Measurements from ENCODE around the gene VAV2. TPM values are rescaled to one million over a fixed set of nuclear protein-coding genes. Genes with fewer than 3 reads are reported as not detected.

The VAV2 gene
- total RNA-seq, 1 experiment from 2014 or later, result 3.5 TPM

- H3K4me1 ChIP-seq (ENCODE audit: low read length), result peaks cover 8% of the 10 kb centered on the region
- H4K20me1 ChIP-seq (ENCODE audit: insufficient read depth, low read depth, low read length), result peaks cover 84% of the 10 kb centered on the region; the same call in 1 of the 2 replicates
- H3K27me3 ChIP-seq (ENCODE audit: low read length), result no peaks in the 10 kb centered on the region
- no peak overlapping the region for H3K4me3 ChIP-seq (ENCODE audit: low read length)
- H3K9ac ChIP-seq (ENCODE audit: low read length), result no peak overlapping the region
- H3K9me3 ChIP-seq (ENCODE audit: low read length), result no peaks in the 10 kb centered on the region
- no peak overlapping the region for H3K4me2 ChIP-seq (ENCODE audit: low read depth, low read length, poor library complexity, severe bottlenecking)
- no peak overlapping the region for H2AFZ ChIP-seq (ENCODE audit: low read length)
- no peaks in the 10 kb centered on the region for H3K79me2 ChIP-seq (ENCODE audit: low read length)
- no peak for DNase-seq
- H3K36me3 ChIP-seq (ENCODE audit: insufficient read depth, low read length), result no peaks in the 10 kb centered on the region
- no peaks in the 10 kb centered on the region for H3K9me2 ChIP-seq (replicated peaks; ENCODE audit: insufficient read depth, low read length)
- no peak overlapping the region for H3K27ac ChIP-seq (ENCODE audit: low read length)
Observed at GRCh38 chr9:133973111-133973790, 18.9 kb downstream of the VAV2 start.

- Histone ChIP-seq H3K9me2 (replicated peaks; ENCODE audit: insufficient read depth, low read length) (no peaks in the 10 kb centered on the region), H4K20me1 (ENCODE audit: insufficient read depth, low read depth, low read length) (peaks cover 74% of the 10 kb centered on the region; the same call in 1 of the 2 replicates), H3K4me1 (ENCODE audit: low read length) (peaks cover 12% of the 10 kb centered on the region), H3K36me3 (ENCODE audit: insufficient read depth, low read length) (no peaks in the 10 kb centered on the region), H3K4me3 (ENCODE audit: low read length) (no peak overlapping the region), H2AFZ (ENCODE audit: low read length) (no peak overlapping the region), H3K27me3 (ENCODE audit: low read length) (no peaks in the 10 kb centered on the region), H3K9ac (ENCODE audit: low read length) (no peak overlapping the region), H3K4me2 (ENCODE audit: low read depth, low read length, poor library complexity, severe bottlenecking) (no peak overlapping the region), H3K9me3 (ENCODE audit: low read length) (no peaks in the 10 kb centered on the region), H3K79me2 (ENCODE audit: low read length) (no peaks in the 10 kb centered on the region), H3K27ac (ENCODE audit: low read length) (no peak overlapping the region)
- DNase-seq, result no peak
Observed at GRCh38 chr9:133971981-133972941, 19.9 kb downstream of the VAV2 start.

- DNase-seq, result no peak
- Histone ChIP-seq H3K27ac (ENCODE audit: low read length) (no peak overlapping the region), H3K36me3 (ENCODE audit: insufficient read depth, low read length) (no peaks in the 10 kb centered on the region), H3K9me3 (ENCODE audit: low read length) (no peaks in the 10 kb centered on the region), H2AFZ (ENCODE audit: low read length) (no peak overlapping the region), H3K4me2 (ENCODE audit: low read depth, low read length, poor library complexity, severe bottlenecking) (no peak overlapping the region), H4K20me1 (ENCODE audit: insufficient read depth, low read depth, low read length) (peaks cover 65% of the 10 kb centered on the region; the same call in 1 of the 2 replicates), H3K4me3 (ENCODE audit: low read length) (no peak overlapping the region), H3K9me2 (replicated peaks; ENCODE audit: insufficient read depth, low read length) (no peaks in the 10 kb centered on the region), H3K27me3 (ENCODE audit: low read length) (no peaks in the 10 kb centered on the region), H3K79me2 (ENCODE audit: low read length) (no peaks in the 10 kb centered on the region), H3K4me1 (ENCODE audit: low read length) (peaks cover 12% of the 10 kb centered on the region), H3K9ac (ENCODE audit: low read length) (no peak overlapping the region)
Observed at GRCh38 chr9:133971121-133971951, 20.8 kb downstream of the VAV2 start.

GRCh38 chr9:133970581-133971058, 21.5 kb downstream of the VAV2 start:
- H3K9ac ChIP-seq (ENCODE audit: low read length), result no peak overlapping the region

GRCh38 chr9:133969681-133970580, 22.2 kb downstream of the VAV2 start:
- Histone ChIP-seq H3K4me2 (ENCODE audit: low read depth, low read length, poor library complexity, severe bottlenecking) (no peak overlapping the region), H3K27ac (ENCODE audit: low read length) (no peak overlapping the region), H3K4me1 (ENCODE audit: low read length) (peaks cover 12% of the 10 kb centered on the region), H3K9me3 (ENCODE audit: low read length) (peaks cover 1% of the 10 kb centered on the region; the same call in 1 of the 2 replicates), H3K4me3 (ENCODE audit: low read length) (no peak overlapping the region), H3K9ac (ENCODE audit: low read length) (no peak overlapping the region), H3K36me3 (ENCODE audit: insufficient read depth, low read length) (no peaks in the 10 kb centered on the region), H3K27me3 (ENCODE audit: low read length) (no peaks in the 10 kb centered on the region), H4K20me1 (ENCODE audit: insufficient read depth, low read depth, low read length) (peaks cover 55% of the 10 kb centered on the region; the same call in 1 of the 2 replicates), H3K9me2 (replicated peaks; ENCODE audit: insufficient read depth, low read length) (no peaks in the 10 kb centered on the region), H3K79me2 (ENCODE audit: low read length) (no peaks in the 10 kb centered on the region), H2AFZ (ENCODE audit: low read length) (no peak overlapping the region)
- no peak for DNase-seq

More at GRCh38 chr9:133970581-133971058, 21.5 kb downstream of the VAV2 start:
- no peak overlapping the region for H3K4me3 ChIP-seq (ENCODE audit: low read length)
- H3K9me2 ChIP-seq (replicated peaks; ENCODE audit: insufficient read depth, low read length), result no peaks in the 10 kb centered on the region
- no peaks in the 10 kb centered on the region for H3K9me3 ChIP-seq (ENCODE audit: low read length)
- H3K27me3 ChIP-seq (ENCODE audit: low read length), result no peaks in the 10 kb centered on the region
- no peaks in the 10 kb centered on the region for H3K79me2 ChIP-seq (ENCODE audit: low read length)
- H3K36me3 ChIP-seq (ENCODE audit: insufficient read depth, low read length), result no peaks in the 10 kb centered on the region
- no peak overlapping the region for H2AFZ ChIP-seq (ENCODE audit: low read length)
- no peak for DNase-seq
- H4K20me1 ChIP-seq (ENCODE audit: insufficient read depth, low read depth, low read length), result peaks cover 62% of the 10 kb centered on the region; the same call in 1 of the 2 replicates
- H3K27ac ChIP-seq (ENCODE audit: low read length), result no peak overlapping the region
- H3K4me2 ChIP-seq (ENCODE audit: low read depth, low read length, poor library complexity, severe bottlenecking), result no peak overlapping the region
- H3K4me1 ChIP-seq (ENCODE audit: low read length), result peaks cover 12% of the 10 kb centered on the region

- H3K9me3 ChIP-seq (ENCODE audit: low read length), result peaks cover 4% of the 10 kb centered on the region; the same call in 1 of the 2 replicates
- no peaks in the 10 kb centered on the region for H3K36me3 ChIP-seq (ENCODE audit: insufficient read depth, low read length)
- no peak overlapping the region for H3K27ac ChIP-seq (ENCODE audit: low read length)
- H3K79me2 ChIP-seq (ENCODE audit: low read length), result no peaks in the 10 kb centered on the region
- no peaks in the 10 kb centered on the region for H3K27me3 ChIP-seq (ENCODE audit: low read length)
- H4K20me1 ChIP-seq (ENCODE audit: insufficient read depth, low read depth, low read length), result peaks cover 47% of the 10 kb centered on the region; the same call in 1 of the 2 replicates
- DNase-seq, result no peak
- H3K9ac ChIP-seq (ENCODE audit: low read length), result peak overlapping the region; percentile 30; the same call in 1 of the 2 replicates
- peak overlapping the region; percentile 39 for H3K4me2 ChIP-seq (ENCODE audit: low read depth, low read length, poor library complexity, severe bottlenecking)
- H3K4me3 ChIP-seq (ENCODE audit: low read length), result no peak overlapping the region
- no peak overlapping the region for H2AFZ ChIP-seq (ENCODE audit: low read length)
- peaks cover 12% of the 10 kb centered on the region for H3K4me1 ChIP-seq (ENCODE audit: low read length)
- no peaks in the 10 kb centered on the region for H3K9me2 ChIP-seq (replicated peaks; ENCODE audit: insufficient read depth, low read length)
Observed at GRCh38 chr9:133968966-133969617, 23.0 kb downstream of the VAV2 start.

GRCh38 chr9:133968428-133968827, 23.7 kb downstream of the VAV2 start:
- H3K9me2 ChIP-seq (replicated peaks; ENCODE audit: insufficient read depth, low read length), result no peaks in the 10 kb centered on the region
- peak overlapping the region; percentile 39 for H3K4me2 ChIP-seq (ENCODE audit: low read depth, low read length, poor library complexity, severe bottlenecking)
- DNase-seq, result no peak
- H3K79me2 ChIP-seq (ENCODE audit: low read length), result no peaks in the 10 kb centered on the region
- H3K27ac ChIP-seq (ENCODE audit: low read length), result no peak overlapping the region
- no peaks in the 10 kb centered on the region for H3K36me3 ChIP-seq (ENCODE audit: insufficient read depth, low read length)
- peaks cover 43% of the 10 kb centered on the region; the same call in 1 of the 2 replicates for H4K20me1 ChIP-seq (ENCODE audit: insufficient read depth, low read depth, low read length)
- peaks cover 4% of the 10 kb centered on the region; the same call in 1 of the 2 replicates for H3K9me3 ChIP-seq (ENCODE audit: low read length)
- no peak overlapping the region for H3K4me3 ChIP-seq (ENCODE audit: low read length)
- no peaks in the 10 kb centered on the region for H3K27me3 ChIP-seq (ENCODE audit: low read length)
- H3K4me1 ChIP-seq (ENCODE audit: low read length), result peaks cover 12% of the 10 kb centered on the region
- no peak overlapping the region for H2AFZ ChIP-seq (ENCODE audit: low read length)
- peak overlapping the region; percentile 30; the same call in 1 of the 2 replicates for H3K9ac ChIP-seq (ENCODE audit: low read length)

Measured in Karpas-422 (cell line).